H1 (cell line): ENCODE results near the gene HTR2B. TPM values are rescaled to one million over a fixed set of nuclear protein-coding genes. Genes with fewer than 3 reads are reported as not detected.

Experiments used
- CHD7 ChIP-seq: fragments of 300-600 bp; sonication (generic); IDR thresholded peaks from 2 replicates; pipeline ENCODE4 v1.7.1; 2012; ENCODE audit warnings: low read length, moderate library complexity, mild to moderate bottlenecking, inconsistent platforms; ENCODE audit not compliant: insufficient replicate concordance
- FOSL1 ChIP-seq: IDR thresholded peaks from 2 replicates; pipeline ENCODE4 v1.6.1; 2011; ENCODE audit warnings: mild to moderate bottlenecking, low read depth, low read length, moderate library complexity; ENCODE audit not compliant: insufficient read depth
- KDM5A ChIP-seq: fragments of 200-600 bp; IDR thresholded peaks from 2 replicates; pipeline ENCODE4 v1.7.1; 2012; ENCODE audit warnings: mild to moderate bottlenecking, low read length, inconsistent platforms, mixed read lengths
- polyA plus RNA-seq, 7 experiments: library from polyadenylated mRNA; depleted of rRNA in 3 of 7; stranded (reverse) in 5 of 7; unstranded in 2 of 7; fragments of >200 nt in 5 of 7; fragments of 200-250 nt in 2 of 7; gene quantifications; 1 replicate in 5 of 7; 2 replicates in 1 of 7; 4 replicates in 1 of 7; pipeline versions ENCODE4 v1.2.1 to v1.2.3, GENCODE V29; 2011 to 2013; ENCODE audit warnings: missing spikeins in 2 of 7, mixed read lengths in 2 of 7
- total RNA-seq: library from RNA; stranded (reverse); fragmentation: NEBNext Ultra II Directional; extraction: Animal tissue kit (Norgen Biotek cat#: 25700); gene quantifications from 2 replicates; pipeline ENCODE4 v1.2.1, GENCODE V29; 2021

The HTR2B gene
- total and polyA plus RNA-seq, 2 of the 8 experiments (the other 6 are each of a cell fraction or from before 2014, with no cell fraction given): not detected

- TF ChIP-seq CHD7: no peak
- TF ChIP-seq KDM5A: no peak
- no peak for TF ChIP-seq FOSL1
These were observed 36.1 kb downstream of the HTR2B start (continued) for GRCh38 chr2:231088754-231089153.
